H9 (cell line): ENCODE results near the gene CPT1C. TPM values are rescaled to one million over a fixed set of nuclear protein-coding genes. Genes with fewer than 3 reads are reported as not detected.

Experiments
- DNase-seq: peaks from one replicate; pipeline ENCODE4 v3.0.0-alpha.2; 2017
- H2AFZ ChIP-seq: one replicate; pipeline ENCODE4 v1.6.1; 2013; ENCODE audit warnings: mild to moderate bottlenecking, low read length, control low read depth, moderate library complexity
- H2AK5ac ChIP-seq: 2 replicates; pipeline ENCODE4 v1.6.1; 2013; ENCODE audit warnings: low read length, control low read depth, mixed read lengths; ENCODE audit not compliant: insufficient read length
- H2BK120ac ChIP-seq: one replicate; pipeline ENCODE4 v1.6.1; 2013; ENCODE audit warnings: low read depth, mild to moderate bottlenecking, low read length, control low read depth, inconsistent platforms; ENCODE audit not compliant: poor library complexity, severe bottlenecking
- H2BK12ac ChIP-seq: 2 replicates; pipeline ENCODE4 v1.6.1; 2013; ENCODE audit warnings: low read length, control low read depth, mixed read lengths, low read depth; ENCODE audit not compliant: insufficient read length
- H2BK15ac ChIP-seq: 2 replicates; pipeline ENCODE4 v1.6.1; 2013; ENCODE audit warnings: low read depth, low read length, control low read depth
- H2BK20ac ChIP-seq: one replicate; pipeline ENCODE4 v1.6.1; 2013; ENCODE audit warnings: low read depth, mild to moderate bottlenecking, low read length, control low read depth, inconsistent platforms; ENCODE audit not compliant: poor library complexity, severe bottlenecking
- H2BK5ac ChIP-seq: 2 replicates; pipeline ENCODE4 v1.6.1; 2013; ENCODE audit warnings: low read length, control low read depth, mixed read lengths; ENCODE audit not compliant: insufficient read length
- H3K14ac ChIP-seq: 2 replicates; pipeline ENCODE4 v1.6.1; 2013; ENCODE audit warnings: low read length, control low read depth; ENCODE audit not compliant: insufficient read depth
- H3K18ac ChIP-seq: 2 replicates; pipeline ENCODE4 v1.6.1; 2013; ENCODE audit warnings: low read depth, mild to moderate bottlenecking, mixed read lengths, low read length, control low read depth; ENCODE audit not compliant: insufficient read length
- H3K23ac ChIP-seq: 2 replicates; pipeline ENCODE4 v1.6.1; 2013; ENCODE audit warnings: low read length, control low read depth, mixed read lengths, low read depth; ENCODE audit not compliant: insufficient read length
- H3K23me2 ChIP-seq: 2 replicates; pipeline ENCODE4 v1.6.1; 2013; ENCODE audit warnings: low read depth, mild to moderate bottlenecking, mixed read lengths, low read length, control low read depth; ENCODE audit not compliant: insufficient read length, poor library complexity, severe bottlenecking
- H3K27ac ChIP-seq: 2 replicates; pipeline ENCODE4 v1.5.1; 2013; ENCODE audit warnings: low read length, control low read depth, mixed read lengths, low read depth; ENCODE audit not compliant: insufficient read length
- H3K27me3 ChIP-seq: 2 replicates; pipeline ENCODE4 v1.6.1; 2013; ENCODE audit warnings: low read length, control low read depth, inconsistent platforms; ENCODE audit not compliant: insufficient read depth
- H3K4ac ChIP-seq: 2 replicates; pipeline ENCODE4 v1.6.1; 2013; ENCODE audit warnings: low read depth, mild to moderate bottlenecking, control low read depth, inconsistent platforms, low read length, moderate library complexity
- H3K4me1 ChIP-seq: 2 replicates; pipeline ENCODE4 v1.6.1; 2013; ENCODE audit warnings: low read length, control low read depth, inconsistent platforms; ENCODE audit not compliant: insufficient read depth
- H3K4me2 ChIP-seq: 2 replicates; pipeline ENCODE4 v1.6.1; 2013; ENCODE audit warnings: low read length, control low read depth, mixed read lengths; ENCODE audit not compliant: insufficient read length, insufficient read depth
- H3K56ac ChIP-seq: 2 replicates; pipeline ENCODE4 v1.6.1; 2013; ENCODE audit warnings: low read depth, mild to moderate bottlenecking, mixed read lengths, low read length, control low read depth; ENCODE audit not compliant: insufficient read length
- H3K79me1 ChIP-seq: 2 replicates; pipeline ENCODE4 v1.6.1; 2013; ENCODE audit warnings: low read depth, mild to moderate bottlenecking, moderate library complexity, low read length, control low read depth, inconsistent platforms; ENCODE audit not compliant: insufficient read depth, poor library complexity, severe bottlenecking
- H3K79me2 ChIP-seq: 2 replicates; pipeline ENCODE4 v1.6.1; 2013; ENCODE audit warnings: low read length, control low read depth, inconsistent platforms; ENCODE audit not compliant: insufficient read depth
- H3K9ac ChIP-seq: 2 replicates; pipeline ENCODE4 v1.6.1; 2013; ENCODE audit warnings: low read length, control low read depth, mixed read lengths; ENCODE audit not compliant: insufficient read length; ENCODE audit errors: extremely low read depth
- H3K9me3 ChIP-seq: one replicate; pipeline ENCODE4 v1.6.1; 2013; ENCODE audit warnings: low read depth, low read length, inconsistent platforms; ENCODE audit not compliant: control insufficient read depth
- H3T11ph ChIP-seq: one replicate; pipeline ENCODE4 v1.6.1; 2013; ENCODE audit warnings: mild to moderate bottlenecking, low read length, control low read depth, inconsistent platforms
- H4K20me1 ChIP-seq: one replicate; pipeline ENCODE4 v1.6.1; 2013; ENCODE audit not compliant: control insufficient read depth, insufficient read length, insufficient read depth
- H4K5ac ChIP-seq: 2 replicates; pipeline ENCODE4 v1.6.1; 2013; ENCODE audit warnings: low read depth, mild to moderate bottlenecking, mixed read lengths, low read length, control low read depth; ENCODE audit not compliant: insufficient read length
- H4K8ac ChIP-seq: replicated peaks from 2 replicates; pipeline ENCODE4 v1.6.1; 2013; ENCODE audit warnings: low read length, control low read depth, mixed read lengths, low read depth; ENCODE audit not compliant: insufficient read length
- H4K91ac ChIP-seq: 2 replicates; pipeline ENCODE4 v1.6.1; 2013; ENCODE audit warnings: low read depth, mild to moderate bottlenecking, moderate library complexity, mixed read lengths, low read length, control low read depth; ENCODE audit not compliant: insufficient read length
- H3K27ac Mint-ChIP-seq, 3 experiments: 2 replicates in 2 of 3; 3 replicates in 1 of 3; pipeline ENCODE4 v1.8.0; 2020 to 2021; ENCODE audit warnings: mixed read lengths in 3 of 3, mild to moderate bottlenecking in 1 of 3, moderate library complexity in 1 of 3
- H3K27me3 Mint-ChIP-seq: 2 replicates; pipeline ENCODE4 v1.8.0; 2021; ENCODE audit warnings: low read depth, mild to moderate bottlenecking, moderate library complexity, mixed read lengths
- H3K36me3 Mint-ChIP-seq, 3 experiments: 2 replicates in 2 of 3; 3 replicates in 1 of 3; pipeline ENCODE4 v1.8.0; 2020 to 2021; ENCODE audit warnings: low read depth in 3 of 3, mixed read lengths in 3 of 3; ENCODE audit not compliant: insufficient read depth in 1 of 3
- H3K4me1 Mint-ChIP-seq, 2 experiments: 2 replicates each; pipeline ENCODE4 v1.8.0; 2020; ENCODE audit warnings: mixed read lengths in 2 of 2
- H3K4me3 Mint-ChIP-seq, 2 experiments: 2 replicates in 1 of 2; 3 replicates in 1 of 2; pipeline ENCODE4 v1.8.0; 2020 to 2021; ENCODE audit warnings: mild to moderate bottlenecking in 2 of 2, mixed read lengths in 2 of 2, moderate library complexity in 1 of 2
- H3K9me3 Mint-ChIP-seq, 2 experiments: 2 replicates in 1 of 2; 3 replicates in 1 of 2; pipeline ENCODE4 v1.8.0; 2020; ENCODE audit warnings: mild to moderate bottlenecking in 2 of 2, mixed read lengths in 2 of 2, moderate library complexity in 1 of 2
- WGBS: extraction: QIAGEN DNeasy Blood & Tissue Kit; methylation state at CpG from one replicate; pipeline ENCODE4 v1.1.7; 2013; ENCODE audit warnings: missing lambda C conversion rate, low lambda C conversion rate, mixed read lengths; ENCODE audit not compliant: insufficient read length; ENCODE audit errors: extremely low coverage; 5-methylcytosine and 5-hydroxymethylcytosine counted together
- total RNA-seq: library from RNA; stranded (reverse); gene quantifications from 2 replicates; pipeline ENCODE4 v1.2.1, GENCODE V29; 2021
- TF ChIP-seq, protein P1 (sequence below): fragments of 200-600 bp; sonication (generic); conservative IDR thresholded peaks from 3 replicates; pipeline ENCODE4 v1.8.0; 2021; ENCODE audit warnings: antibody characterized with exemption, mild to moderate bottlenecking

The CPT1C gene
- total RNA-seq, 1 experiment from 2014 or later = 74.6 TPM

DNA sequence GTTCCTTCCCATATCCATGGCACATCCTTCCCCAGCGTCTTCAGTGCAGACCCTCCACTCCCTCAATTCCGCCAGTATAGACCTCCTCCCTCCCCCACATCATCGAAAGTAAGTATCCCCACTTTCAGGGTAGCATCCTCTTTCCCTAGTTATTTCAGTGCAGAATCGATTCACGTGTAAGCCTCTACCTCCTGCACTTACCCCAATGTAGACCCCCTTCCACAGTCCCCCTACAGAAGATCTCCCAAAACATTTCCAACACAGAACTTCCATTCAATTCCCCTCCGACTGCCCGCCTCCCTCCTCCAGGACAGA lies 25.9 kb upstream of the CPT1C start:
- H4K91ac ChIP-seq = no peak overlapping the region
- no peaks in the 10 kb centered on the region for H3K27me3 ChIP-seq
- no peak overlapping the region for H2BK12ac ChIP-seq
- H3K14ac ChIP-seq = peak overlapping the region; percentile 74
- H2BK15ac ChIP-seq = no peak overlapping the region
- peak overlapping the region; percentile 56 for H3K18ac ChIP-seq
- Mint-ChIP-seq H3K27ac (peak overlapping the region; percentile 96 to 99 (median 96)), H3K4me3 (peak overlapping the region; percentile 99 to 100), H3K36me3 (peaks cover 39 to 61% (median 59%) of the 10 kb centered on the region in 3 experiments), H3K9me3 (peaks cover 5 to 6% of the 10 kb centered on the region in 2 experiments), H3K27me3 (peaks cover 3% of the 10 kb centered on the region), H3K4me1 (peaks cover 12 to 37% of the 10 kb centered on the region in 2 experiments)
- no peak overlapping the region for H3T11ph ChIP-seq
- peaks cover 18% of the 10 kb centered on the region for H3K23me2 ChIP-seq
- peak overlapping the region; percentile 54 for H3K27ac ChIP-seq
- H3K56ac ChIP-seq = peak overlapping the region; percentile 37
- peaks cover 5% of the 10 kb centered on the region; the same call in 1 of the 2 replicates for H3K79me2 ChIP-seq
- H2BK20ac ChIP-seq = no peak overlapping the region
- TF ChIP-seq, protein P1, sequence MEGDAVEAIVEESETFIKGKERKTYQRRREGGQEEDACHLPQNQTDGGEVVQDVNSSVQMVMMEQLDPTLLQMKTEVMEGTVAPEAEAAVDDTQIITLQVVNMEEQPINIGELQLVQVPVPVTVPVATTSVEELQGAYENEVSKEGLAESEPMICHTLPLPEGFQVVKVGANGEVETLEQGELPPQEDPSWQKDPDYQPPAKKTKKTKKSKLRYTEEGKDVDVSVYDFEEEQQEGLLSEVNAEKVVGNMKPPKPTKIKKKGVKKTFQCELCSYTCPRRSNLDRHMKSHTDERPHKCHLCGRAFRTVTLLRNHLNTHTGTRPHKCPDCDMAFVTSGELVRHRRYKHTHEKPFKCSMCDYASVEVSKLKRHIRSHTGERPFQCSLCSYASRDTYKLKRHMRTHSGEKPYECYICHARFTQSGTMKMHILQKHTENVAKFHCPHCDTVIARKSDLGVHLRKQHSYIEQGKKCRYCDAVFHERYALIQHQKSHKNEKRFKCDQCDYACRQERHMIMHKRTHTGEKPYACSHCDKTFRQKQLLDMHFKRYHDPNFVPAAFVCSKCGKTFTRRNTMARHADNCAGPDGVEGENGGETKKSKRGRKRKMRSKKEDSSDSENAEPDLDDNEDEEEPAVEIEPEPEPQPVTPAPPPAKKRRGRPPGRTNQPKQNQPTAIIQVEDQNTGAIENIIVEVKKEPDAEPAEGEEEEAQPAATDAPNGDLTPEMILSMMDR = no peak
- H3K9ac ChIP-seq = peak overlapping the region; percentile 88
- no peak overlapping the region; the same call in 1 of the 2 replicates for H3K4ac ChIP-seq
- H4K20me1 ChIP-seq = no peaks in the 10 kb centered on the region
- H2BK120ac ChIP-seq = no peak overlapping the region
- H3K23ac ChIP-seq = peak overlapping the region; percentile 9
- no peak overlapping the region for H2BK5ac ChIP-seq
- no peak overlapping the region for H4K5ac ChIP-seq
- H2AFZ ChIP-seq = no peak overlapping the region
- H3K79me1 ChIP-seq = peaks cover 11% of the 10 kb centered on the region
- no peaks in the 10 kb centered on the region for H3K9me3 ChIP-seq
- H2AK5ac ChIP-seq = no peak overlapping the region
- no peak overlapping the region for H4K8ac ChIP-seq
- H3K4me1 ChIP-seq = no peaks in the 10 kb centered on the region
- H3K4me2 ChIP-seq = peak overlapping the region; percentile 99
- WGBS = no CpG with 5 or more reads among the region's 7 CpGs
- DNase-seq = no peak
